IPS-NIHi11 (cell line): ENCODE measurements around the gene TMOD3.
"Not testable (repeated sequence)": the region's sequence is repeated elsewhere in the genome, so short reads cannot be mapped to it uniquely, and the experiment has no call there.

Experiments
- DNase-seq: peaks from one replicate; pipeline ENCODE4 v3.0.0; 2012; ENCODE audit warnings: mixed read lengths, low spot score

Gene TMOD3

DNA sequence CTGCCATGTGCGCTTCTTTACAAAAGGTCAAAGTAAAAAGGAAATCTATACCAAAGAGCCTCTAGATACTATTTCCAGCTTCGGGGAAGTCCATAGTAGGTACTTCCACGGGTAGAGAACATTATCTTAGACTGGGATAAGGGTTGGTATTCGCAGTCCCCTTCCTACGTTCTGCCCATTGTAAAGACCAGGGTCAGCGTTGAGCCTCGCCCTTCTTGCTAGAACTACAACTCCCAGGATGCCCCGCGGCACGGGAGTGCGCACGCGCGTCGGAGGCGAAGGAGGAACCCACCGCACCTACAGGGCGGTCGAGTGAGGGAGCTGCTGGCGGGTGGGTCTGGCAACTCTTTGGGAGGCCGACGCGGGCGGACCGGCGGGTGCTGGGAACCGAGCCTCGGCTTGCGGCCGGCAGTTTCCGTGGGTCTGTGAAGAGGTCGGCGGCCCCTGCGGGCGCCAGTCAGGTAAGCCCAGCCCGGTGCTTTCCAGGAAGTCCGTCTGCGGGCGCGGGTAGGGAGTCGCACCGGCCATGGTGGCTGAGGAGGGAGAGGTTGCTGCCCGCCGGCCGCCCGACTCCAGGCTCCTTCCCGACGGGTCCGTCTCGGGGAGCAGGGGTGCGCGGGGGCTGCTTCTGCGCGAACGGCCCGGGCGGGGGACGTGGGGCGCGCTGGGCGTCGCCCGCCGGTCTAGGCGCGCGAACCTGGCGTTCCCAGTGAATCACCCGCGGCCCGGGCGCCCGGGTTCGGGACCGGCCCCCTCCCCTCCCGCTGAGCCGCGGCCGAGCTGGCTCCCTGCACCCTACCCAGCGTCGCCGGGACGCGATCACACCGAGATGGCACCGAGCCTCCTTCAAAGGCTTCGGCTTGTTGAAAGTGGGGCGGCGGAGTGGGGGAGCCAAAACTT, at the start of gene TMOD3:
TSS of gene TMOD3 (plus strand) at position 278 of the 900 bp plus-strand sequence. CDS start 33,232 bp downstream, outside the sequence.
- peak; percentile 96 for DNase-seq

DNA sequence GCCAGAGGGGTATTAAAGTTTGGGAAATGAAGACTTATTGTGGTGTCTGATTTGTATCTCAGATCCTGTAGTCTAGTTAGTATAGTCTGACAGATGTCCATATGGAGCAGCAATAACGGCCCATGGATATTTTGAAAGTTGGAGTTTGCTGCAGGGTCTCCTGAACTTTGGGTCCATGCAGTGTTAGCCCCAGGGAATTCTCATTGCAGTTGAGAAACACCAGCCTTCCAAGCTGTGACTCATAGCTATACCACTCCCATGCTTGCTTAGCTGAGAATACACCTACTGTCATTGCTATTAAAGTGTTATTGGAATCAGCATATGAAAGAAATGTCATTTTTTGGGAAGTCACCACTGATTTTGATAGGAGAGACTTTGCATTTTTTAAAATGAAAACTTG, 48.8 kb upstream of the TMOD3 start:
- DNase-seq: no peak

DNA sequence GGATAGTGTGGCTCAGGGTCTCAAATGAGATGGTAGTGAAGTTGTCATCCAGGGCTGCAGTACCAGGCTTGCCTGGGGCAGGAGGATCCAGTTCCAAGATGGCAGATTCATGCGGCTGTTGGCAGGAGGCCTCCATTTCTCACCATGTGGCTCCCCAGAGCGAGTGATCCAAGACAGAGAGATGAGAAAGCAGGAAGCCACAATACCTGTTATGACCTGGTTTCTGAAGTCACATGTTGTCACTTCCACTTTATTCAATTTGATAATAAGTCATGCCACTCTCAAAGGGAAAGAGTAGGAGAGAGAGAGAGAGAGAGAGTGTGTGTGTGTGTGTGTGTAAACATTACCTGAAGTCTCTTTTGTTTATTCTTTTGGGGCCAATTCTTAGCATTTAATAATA, 47.9 kb upstream of the TMOD3 start:
- no peak for DNase-seq

DNA sequence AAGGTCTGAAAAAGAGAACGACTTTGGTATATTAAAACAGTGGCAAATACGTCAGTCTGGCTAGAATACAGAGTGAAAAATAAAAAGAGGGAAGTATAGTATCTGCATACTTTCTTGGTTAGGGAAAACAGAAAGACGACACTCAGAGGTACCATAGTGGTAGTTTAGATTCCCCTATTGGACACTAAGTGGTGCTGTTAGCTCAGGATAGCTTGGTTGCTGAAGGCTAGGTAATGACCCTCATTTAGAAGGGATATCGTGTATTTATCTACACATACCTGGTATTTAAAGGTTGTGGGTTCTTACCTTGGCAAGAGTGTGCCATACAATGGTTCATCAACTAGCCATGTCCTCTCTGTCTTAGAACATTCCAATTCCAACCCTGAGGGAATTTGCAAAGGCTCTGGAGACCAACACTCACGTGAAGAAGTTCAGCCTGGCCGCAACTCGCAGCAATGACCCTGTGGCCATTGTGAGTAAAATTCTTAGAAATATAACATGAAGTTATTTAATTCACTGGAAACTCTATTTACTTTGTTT, 47.0 kb upstream of the TMOD3 start:
- DNase-seq: peak; percentile 38

DNA sequence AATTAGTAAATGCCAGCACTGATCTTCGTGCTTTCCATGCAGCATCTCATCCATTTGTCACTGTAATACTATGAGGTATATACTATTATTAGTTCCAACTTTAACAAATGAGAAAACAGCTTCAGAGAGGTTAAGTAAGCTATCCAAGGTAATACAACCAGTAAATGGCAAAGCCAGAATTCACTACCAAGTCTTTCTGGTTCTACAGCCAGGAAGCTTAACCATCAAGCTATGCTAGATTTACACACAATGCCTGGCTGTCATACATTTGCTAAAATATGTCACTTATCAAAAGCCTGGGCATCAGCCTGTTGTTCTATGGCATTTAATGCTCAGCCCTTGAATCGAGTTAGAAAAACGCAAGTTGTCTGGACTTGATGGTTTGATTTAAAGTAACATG, 45.5 kb upstream of the TMOD3 start:
- DNase-seq: no peak

DNA sequence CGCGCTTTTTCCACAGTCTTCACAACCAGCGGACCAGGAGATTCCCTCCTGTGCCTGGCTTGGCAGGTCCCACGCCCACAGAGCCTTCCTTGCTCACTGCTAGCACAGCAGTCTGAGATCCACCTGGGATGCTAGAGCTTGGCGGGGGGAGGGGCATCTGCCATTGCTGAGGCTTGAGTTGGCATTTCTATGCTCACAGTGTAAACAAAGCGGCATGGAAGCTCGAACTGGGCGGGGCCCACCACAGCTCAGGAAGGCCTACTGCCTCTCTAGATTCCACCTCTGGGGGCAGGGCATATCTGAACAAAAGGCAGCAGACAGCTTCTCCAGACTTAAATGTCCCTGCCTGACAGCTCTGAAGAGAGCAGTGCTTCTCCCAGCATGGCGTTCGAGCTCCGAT, 42.3 kb upstream of the TMOD3 start:
- not testable (repeated sequence) for DNase-seq

DNA sequence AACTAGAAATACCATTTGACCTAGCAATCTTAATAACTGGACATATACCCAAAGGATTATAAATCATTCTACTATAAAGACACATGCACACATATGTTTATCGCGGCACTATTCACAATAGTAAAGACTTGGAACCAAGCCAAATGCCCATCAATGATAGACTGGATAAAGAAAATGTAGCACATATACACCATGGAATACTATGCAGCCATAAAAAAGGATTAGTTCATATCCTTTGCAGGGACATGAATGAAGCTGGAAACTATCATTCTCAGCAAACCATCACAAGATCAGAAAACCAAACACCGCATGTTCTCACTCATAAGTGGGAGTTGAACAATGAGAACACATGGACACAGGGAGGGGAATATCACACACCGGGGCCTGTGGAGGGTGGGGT, 37.0 kb upstream of the TMOD3 start:
- DNase-seq: not testable (repeated sequence)

- DNase-seq: no peak
These were observed 35.7 kb upstream of the TMOD3 start for GRCh38 chr15:51793521-51794305.

DNA sequence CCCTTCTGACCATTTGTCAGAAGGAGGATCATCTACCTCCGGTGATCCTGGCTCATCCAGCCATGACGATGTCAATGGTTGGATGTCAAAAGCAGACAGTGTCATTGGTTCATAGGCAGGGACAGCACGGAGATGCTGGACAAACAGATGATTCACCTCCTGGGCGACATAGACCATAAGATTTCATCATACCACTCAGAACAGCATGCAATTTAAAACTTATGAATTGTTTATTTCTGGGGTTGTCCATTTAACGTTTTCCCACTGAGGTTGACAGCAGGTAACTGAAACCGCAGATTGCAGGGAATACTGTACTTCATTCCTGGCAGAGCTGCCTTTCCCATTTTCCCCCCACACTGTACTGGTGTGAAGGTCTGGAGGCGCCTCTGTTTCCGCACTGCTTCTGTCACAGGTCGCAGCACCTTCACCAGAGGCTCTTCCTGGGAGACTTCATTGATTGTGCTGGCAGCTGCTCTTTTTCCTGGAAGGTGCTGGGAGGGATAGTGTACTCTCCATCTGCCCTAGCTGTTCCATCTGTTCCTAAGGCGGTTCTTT, 32.5 kb upstream of the TMOD3 start:
- no peak for DNase-seq

GRCh38 chr15:51798281-51798680, 31.2 kb upstream of the TMOD3 start:
- no peak for DNase-seq

DNA sequence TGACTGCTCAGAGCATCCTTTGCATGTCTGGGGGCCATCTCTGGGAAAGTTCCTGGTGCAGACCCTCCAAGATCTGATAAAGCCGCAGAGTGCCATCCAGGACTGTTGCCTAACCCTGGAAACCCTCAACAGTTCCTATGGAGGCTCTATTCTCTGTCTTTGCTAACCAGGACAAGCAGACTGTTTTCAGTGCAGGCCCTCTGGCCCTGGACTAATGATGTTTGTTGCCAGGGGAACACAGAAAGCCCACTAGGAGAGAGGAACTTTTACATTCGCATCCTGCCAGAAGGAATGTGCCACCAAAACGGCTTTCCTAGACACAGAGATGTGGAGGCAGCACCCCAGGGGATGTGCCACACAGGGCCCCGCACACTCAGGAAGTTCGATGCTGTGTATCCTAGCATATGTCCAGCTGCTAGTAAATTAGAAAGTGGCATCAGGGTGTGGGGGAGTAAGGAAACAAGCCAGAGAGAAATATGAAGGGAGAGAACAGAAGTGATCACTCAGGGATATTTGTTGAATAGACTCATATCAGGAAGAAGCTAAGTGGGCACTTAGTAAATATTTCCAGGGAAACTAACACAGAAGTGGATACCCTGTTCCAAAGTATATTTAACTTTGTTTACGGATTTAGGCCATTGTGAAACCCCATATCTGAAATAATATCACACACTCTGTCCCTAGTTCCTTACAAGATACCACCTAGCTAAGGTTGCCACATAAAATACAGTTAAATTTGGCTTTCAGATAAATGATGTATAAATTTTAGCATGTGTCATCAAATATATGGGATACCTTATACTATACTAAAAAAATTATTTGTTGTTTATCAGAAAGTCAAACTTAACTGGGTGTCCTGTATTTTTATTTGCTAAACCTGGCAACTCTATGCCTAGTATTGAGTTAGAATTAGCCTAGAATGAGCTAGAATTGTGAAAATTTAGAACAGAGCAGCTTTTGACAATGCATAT, 29.9 kb upstream of the TMOD3 start:
- DNase-seq: no peak

DNA sequence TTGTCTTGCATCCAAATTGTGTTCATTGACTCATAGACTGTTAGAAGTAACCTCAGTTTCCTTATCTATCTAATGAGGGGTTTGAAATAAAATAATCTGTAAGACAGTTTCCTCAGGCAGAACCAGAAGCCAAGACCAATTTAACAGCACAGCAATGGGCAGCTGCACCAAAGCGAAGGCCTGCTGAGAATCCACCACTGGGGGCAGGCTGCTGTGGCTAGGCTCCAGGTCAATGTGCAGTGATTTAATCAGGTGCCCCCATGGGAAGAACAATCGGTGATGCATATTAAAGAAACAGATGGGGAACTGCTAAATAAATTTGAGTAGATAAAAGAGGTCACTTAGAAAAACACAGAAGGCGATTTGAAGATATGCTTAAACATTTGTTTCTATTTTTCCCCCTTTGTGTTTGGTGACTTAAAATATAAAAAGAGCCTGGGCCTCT, 28.0 kb upstream of the TMOD3 start:
- peak; percentile 58 for DNase-seq

- no peak for DNase-seq
These were observed 26.9 kb upstream of the TMOD3 start for GRCh38 chr15:51802593-51802992.

DNA sequence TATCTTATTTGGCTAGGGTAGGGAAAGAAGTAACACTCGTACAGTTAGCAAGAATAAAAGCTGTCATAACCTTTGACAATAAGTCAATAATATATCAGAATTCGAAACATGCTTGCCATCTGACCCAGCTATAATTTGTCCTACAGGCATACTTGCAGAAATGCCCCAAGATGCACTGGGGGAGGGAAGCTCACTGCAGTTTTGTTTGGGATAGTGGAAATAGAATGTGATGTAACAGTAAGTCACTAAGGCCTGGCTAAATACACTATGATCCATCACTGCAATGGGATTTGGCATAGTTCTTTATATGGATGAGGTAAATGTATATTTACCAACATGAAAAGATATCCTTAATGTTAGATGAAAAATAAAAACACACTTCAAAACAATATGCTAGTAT, 25.5 kb upstream of the TMOD3 start:
- no peak for DNase-seq

GRCh38 chr15:51806123-51806522, 23.3 kb upstream of the TMOD3 start:
- no peak for DNase-seq

GRCh38 chr15:51809457-51809856, 20.0 kb upstream of the TMOD3 start:
- DNase-seq: no peak

DNA sequence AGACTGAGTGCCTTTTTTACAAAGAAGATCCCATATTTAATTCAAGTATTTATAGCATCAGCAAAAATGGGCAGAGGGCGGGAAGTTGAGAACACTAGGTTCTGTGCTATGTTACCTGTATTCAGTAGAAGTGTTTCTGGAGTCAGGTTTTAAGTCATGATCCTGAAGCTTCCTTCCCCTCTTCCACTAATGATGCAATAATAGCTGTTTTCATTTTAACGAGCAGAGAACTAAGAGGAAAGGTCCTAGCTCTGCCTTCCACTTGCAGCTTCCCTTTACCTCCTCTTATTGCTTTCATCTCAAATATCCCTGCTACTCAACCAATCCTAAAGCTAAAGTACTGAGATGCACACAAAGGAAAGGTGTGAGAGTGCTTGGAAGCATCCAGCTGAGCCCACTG, 16.9 kb upstream of the TMOD3 start:
- no peak for DNase-seq

DNA sequence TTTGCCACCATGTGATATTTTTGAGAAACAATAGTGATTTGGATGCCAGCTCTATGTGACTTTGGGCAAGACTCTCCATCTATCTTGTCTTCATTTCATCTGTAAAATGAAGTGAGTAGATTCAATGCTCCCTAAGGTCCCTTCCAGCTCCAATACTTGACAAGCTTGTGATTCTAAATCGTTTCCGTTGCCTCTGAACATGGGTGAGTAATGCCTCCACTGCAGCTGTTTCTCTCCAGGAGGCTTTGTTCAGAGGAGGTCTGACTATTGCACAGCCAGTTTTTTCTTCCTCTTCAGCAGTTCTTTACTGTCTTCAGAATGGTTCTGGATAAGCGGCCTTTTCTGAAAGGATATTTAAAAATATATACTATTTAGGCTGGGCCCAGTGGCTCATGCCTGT, 14.8 kb upstream of the TMOD3 start:
- no peak for DNase-seq

DNA sequence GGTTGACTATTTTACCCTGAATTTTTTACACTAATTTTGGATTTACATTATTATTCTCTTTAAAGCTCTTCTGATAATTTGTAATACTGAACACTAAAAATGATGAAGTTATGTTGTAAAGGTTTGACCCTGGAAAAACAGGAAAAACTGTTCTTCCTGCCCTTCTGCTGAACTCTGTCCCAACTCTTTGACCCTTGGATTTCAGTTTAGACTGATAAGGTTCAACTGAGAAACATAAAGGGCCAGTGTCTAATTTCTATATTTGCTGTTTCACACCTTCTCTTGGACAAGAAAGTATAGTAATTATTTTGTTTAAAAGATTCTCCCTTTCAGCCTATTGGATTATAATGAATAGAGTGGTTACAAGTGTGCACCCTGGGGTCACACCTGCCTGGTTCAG, 12.8 kb upstream of the TMOD3 start:
- DNase-seq: no peak

GRCh38 chr15:51818150-51818549, 11.3 kb upstream of the TMOD3 start:
- DNase-seq: no peak

DNA sequence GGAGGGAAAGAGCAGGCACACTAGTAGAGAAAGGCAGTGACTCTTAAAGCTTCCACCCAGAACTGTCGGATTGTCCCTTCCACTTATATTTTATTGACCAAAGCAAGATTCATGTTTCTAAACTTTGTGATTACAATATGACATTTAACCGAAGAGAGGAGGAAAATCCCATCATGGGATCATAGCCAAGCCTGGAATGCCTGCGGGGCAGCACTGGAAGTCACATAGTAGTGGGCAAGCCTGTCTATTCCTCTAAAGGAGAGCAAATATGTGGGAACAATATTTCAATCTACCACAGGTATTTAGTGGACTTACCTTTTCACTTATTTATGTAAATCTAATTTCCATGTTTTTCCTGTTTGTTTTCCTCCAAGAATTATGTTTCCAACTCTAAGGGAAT, 3.8 kb upstream of the TMOD3 start:
- no peak for DNase-seq
